Right cardiac atrium (tissue), 5 donors: ENCODE data around the gene TMEM198. TPM values are rescaled to one million over a fixed set of nuclear protein-coding genes. Genes with fewer than 3 reads are reported as not detected.

Experiments
- ATAC-seq, 2 donors: fragments of 200-7000 bp; cut with Tn5 transposase; one replicate each; pipeline versions ENCODE4 v1.8.0 to v1.9.1; 2020; ENCODE audit warnings: moderate library complexity in 2 of 2, mild to moderate bottlenecking in 1 of 2
- DNase-seq, 3 donors: peaks; one replicate each; pipeline ENCODE4 v3.0.0-alpha.2; 2020
- H3K27ac ChIP-seq: one replicate; pipeline ENCODE4 v1.5.1; 2013; ENCODE audit warnings: mild to moderate bottlenecking, low read length, control low read depth, moderate library complexity
- H3K27me3 ChIP-seq: one replicate; pipeline ENCODE4 v1.6.1; 2013; ENCODE audit not compliant: control insufficient read depth, insufficient read depth
- H3K4me1 ChIP-seq: one replicate; pipeline ENCODE4 v1.6.1; 2013; ENCODE audit warnings: low read length; ENCODE audit not compliant: control insufficient read depth, insufficient read depth
- H3K4me3 ChIP-seq: one replicate; pipeline ENCODE4 v1.5.1; 2013; ENCODE audit warnings: low read length, control low read depth
- H3K9me3 ChIP-seq: one replicate; pipeline ENCODE4 v1.6.1; 2013; ENCODE audit warnings: low read length; ENCODE audit not compliant: control insufficient read depth
- WGBS: extraction: QIAGEN DNeasy Blood & Tissue Kit; methylation state at CpG from one replicate; pipeline ENCODE4 v1.1.7; 2013; 5-methylcytosine and 5-hydroxymethylcytosine counted together
- intact Hi-C, 4 donors: fragments of 100-400 bp; cut with DNase I; formaldehyde crosslinking; loops; one replicate each; pipeline versions ENCODE4 v1.11.0 to v1.14.0; 2022 to 2023
- polyA plus RNA-seq: library from polyadenylated mRNA; stranded (reverse); fragments of 200-250 nt; gene quantifications from one replicate; pipeline ENCODE4 v1.2.3, GENCODE V29; 2013
- total RNA-seq, 4 donors: library from RNA; stranded (reverse); fragmentation: NEBNext Ultra II Directional; extraction: Animal tissue kit (Norgen Biotek cat#: 25700); gene quantifications; one replicate each; pipeline ENCODE4 v1.2.1, GENCODE V29; 2021
- donor health status: healthy with polysubstance abuse.
- donor health status: DM: no; HTN: yes; CAD: no.
- donor health status: DM: no; HTN: no; CAD: no.
- donor health status: DM: no; HTN: yes; CAD: no; lungs with severe emphysema.
- donor health status: DM: yes; HTN: yes; CAD: no.

Gene TMEM198
- total and polyA plus RNA-seq, 5 donors = 1.8 to 3.4 (median 3.2) TPM

GRCh38 chr2:219509780-219510511 is 33.9 kb upstream of the TMEM198 start:
- Histone ChIP-seq H3K27me3 (no peaks in the 10 kb centered on the region), H3K4me3 (peak overlapping the region; percentile 21), H3K9me3 (no peaks in the 10 kb centered on the region), H3K27ac (no peak overlapping the region), H3K4me1 (peaks cover 3% of the 10 kb centered on the region)
- intact Hi-C loops = no loop called here
- 2% methylated on average over 26 of the region's 26 CpGs for WGBS
- ATAC-seq (peak; percentile 65 to 70), DNase-seq (peak; percentile 53 to 84 (median 82))

- peaks cover 3% of the 10 kb centered on the region for H3K4me1 ChIP-seq
- H3K4me3 ChIP-seq = no peak overlapping the region
- intact Hi-C loops = no loop called here
- DNase-seq (peak in 1 of 3 donors; percentile 51), ATAC-seq (no peak)
- no peaks in the 10 kb centered on the region for H3K9me3 ChIP-seq
- no peaks in the 10 kb centered on the region for H3K27me3 ChIP-seq
- WGBS = 27% methylated on average over 22 of the region's 22 CpGs
- H3K27ac ChIP-seq = no peak overlapping the region
Observed at GRCh38 chr2:219510512-219511135, 33.2 kb upstream of the TMEM198 start.

GRCh38 chr2:219511547-219512325 is 32.1 kb upstream of the TMEM198 start:
- peaks cover 3% of the 10 kb centered on the region for H3K4me1 ChIP-seq
- H3K27ac ChIP-seq = no peak overlapping the region
- ATAC-seq (no peak), DNase-seq (peak in 1 of 3 donors; percentile 49)
- H3K4me3 ChIP-seq = no peak overlapping the region
- intact Hi-C loops = no loop called here
- no peaks in the 10 kb centered on the region for H3K27me3 ChIP-seq
- H3K9me3 ChIP-seq = no peaks in the 10 kb centered on the region
- WGBS = 35% methylated on average over 15 of the region's 15 CpGs

- H3K4me3 ChIP-seq = no peak overlapping the region
- WGBS = 36% methylated on average over 16 of the region's 16 CpGs
- H3K27ac ChIP-seq = no peak overlapping the region
- intact Hi-C loops = no loop called here
- H3K4me1 ChIP-seq = peaks cover 3% of the 10 kb centered on the region
- no peaks in the 10 kb centered on the region for H3K9me3 ChIP-seq
- DNase-seq (peak in 1 of 3 donors; percentile 43), ATAC-seq (no peak)
- no peaks in the 10 kb centered on the region for H3K27me3 ChIP-seq
Observed at GRCh38 chr2:219512524-219513216, 31.2 kb upstream of the TMEM198 start.

- WGBS = 7% methylated on average over 4 of the region's 4 CpGs
- Histone ChIP-seq H3K9me3 (no peaks in the 10 kb centered on the region), H3K27me3 (no peaks in the 10 kb centered on the region), H3K4me3 (no peak overlapping the region), H3K27ac (no peak overlapping the region), H3K4me1 (no peaks in the 10 kb centered on the region)
- intact Hi-C loops = no loop called here
- DNase-seq (no peak), ATAC-seq (no peak)
Observed at GRCh38 chr2:219513787-219514186, 30.0 kb upstream of the TMEM198 start.

- DNase-seq (peak in 1 of 3 donors; percentile 68), ATAC-seq (peak; percentile 13 to 29)
- Histone ChIP-seq H3K4me1 (no peaks in the 10 kb centered on the region), H3K4me3 (no peak within 1 kb of the TSS), H3K27ac (no peak within 1 kb of the TSS), H3K9me3 (no peaks in the 10 kb centered on the region), H3K27me3 (no peaks in the 10 kb centered on the region)
- WGBS = 3% methylated on average over 31 of the region's 31 CpGs
- intact Hi-C loops = no loop called here
Observed at GRCh38 chr2:219514196-219514761, 29.5 kb upstream of the TMEM198 start, which contains the start of gene ASIC4. ASIC4 (plus strand) TSS chr2:219514482; CDS start chr2:219514725, 243 bp downstream.

- intact Hi-C loops = no loop called here
- Histone ChIP-seq H3K4me1 (no peaks in the 10 kb centered on the region), H3K27ac (no peak overlapping the region), H3K4me3 (no peak overlapping the region), H3K9me3 (no peaks in the 10 kb centered on the region), H3K27me3 (no peaks in the 10 kb centered on the region)
- WGBS = 79% methylated on average over 21 of the region's 21 CpGs
- DNase-seq (no peak), ATAC-seq (no peak)
Observed at GRCh38 chr2:219514836-219515235, 29.0 kb upstream of the TMEM198 start.

GRCh38 chr2:219515874-219516629 is 27.8 kb upstream of the TMEM198 start:
- ATAC-seq (no peak), DNase-seq (peak in 1 of 3 donors; percentile 5)
- H3K4me3 ChIP-seq = no peak overlapping the region
- H3K27ac ChIP-seq = no peak overlapping the region
- H3K27me3 ChIP-seq = no peaks in the 10 kb centered on the region
- no peaks in the 10 kb centered on the region for H3K9me3 ChIP-seq
- intact Hi-C loops = no loop called here
- H3K4me1 ChIP-seq = no peaks in the 10 kb centered on the region
- 75% methylated on average over 17 of the region's 17 CpGs for WGBS

GRCh38 chr2:219516888-219517287 is 26.9 kb upstream of the TMEM198 start:
- H3K9me3 ChIP-seq = no peaks in the 10 kb centered on the region
- ATAC-seq = no peak
- peak in 1 of 3 donors; percentile 6 for DNase-seq
- H3K4me3 ChIP-seq = no peak overlapping the region
- intact Hi-C loops = no loop called here
- no peaks in the 10 kb centered on the region for H3K27me3 ChIP-seq
- H3K4me1 ChIP-seq = no peaks in the 10 kb centered on the region
- WGBS = 69% methylated on average over 7 of the region's 7 CpGs
- no peak overlapping the region for H3K27ac ChIP-seq
